Ovary (tissue), 9 donors: ENCODE results near the gene C4orf54. TPM values are rescaled to one million over a fixed set of nuclear protein-coding genes. Genes with fewer than 3 reads are reported as not detected.

ENCODE experiments used
- DNase-seq, 5 donors: peaks; one replicate each; pipeline ENCODE4 v3.0.0-alpha.2; 2019 to 2020
- H3K27ac ChIP-seq, 2 donors: fragments of 200-600 bp; one replicate each; pipeline versions ENCODE4 v1.5.1 to v1.8.0; 2019 to 2022
- H3K27me3 ChIP-seq: fragments of 200-600 bp; one replicate; pipeline ENCODE4 v1.8.0; 2022
- H3K36me3 ChIP-seq: fragments of 200-600 bp; sonication (generic); one replicate; pipeline ENCODE4 v1.5.1; 2019
- H3K4me1 ChIP-seq: one replicate; pipeline ENCODE4 v1.8.1; 2013; ENCODE audit warnings: mild to moderate bottlenecking, moderate library complexity; ENCODE audit not compliant: insufficient read depth
- H3K4me3 ChIP-seq: fragments of 200-600 bp; sonication (generic); one replicate; pipeline ENCODE4 v1.5.1; 2017
- H3K9me3 ChIP-seq, 2 donors: fragments of 200-600 bp in 1 of 2; sonication (generic) in 1 of 2; one replicate each; pipeline versions ENCODE4 v1.5.1 to v1.8.1; 2013 to 2019; ENCODE audit warnings: mild to moderate bottlenecking in 1 of 2, moderate library complexity in 1 of 2
- EP300 ChIP-seq: sonication (generic); formaldehyde crosslinking; IDR thresholded peaks from one replicate; pipeline ENCODE4 v1.6.1; 2017; ENCODE audit warnings: antibody characterized with exemption
- POLR2A ChIP-seq: fragments of 450-650 bp; IDR thresholded peaks from one replicate; pipeline ENCODE4 v1.6.1; 2017; ENCODE audit warnings: antibody characterized with exemption, mild to moderate bottlenecking, moderate library complexity
- WGBS, 3 donors: extraction: QIAGEN DNeasy Blood & Tissue Kit in 1 of 3; methylation state at CpG; one replicate each; pipeline versions ENCODE4 v1.1.5 to v1.1.7; 2013 to 2017; 5-methylcytosine and 5-hydroxymethylcytosine counted together
- intact Hi-C, 4 donors: fragments of 100-400 bp; cut with DNase I; formaldehyde crosslinking; loops; one replicate each; pipeline versions ENCODE4 v1.11.0 to v1.15.1; 2022 to 2023
- polyA plus RNA-seq, 2 donors: library from polyadenylated mRNA; stranded (reverse); fragments of 200-250 nt in 1 of 2; fragments of 350-450 nt in 1 of 2; fragmentation: Illumina TruSeq in 1 of 2; extraction: RNeasy Lipid Tissue Mini Kit (QIAGEN cat#74804) in 1 of 2; gene quantifications; one replicate each; pipeline ENCODE4 v1.2.3, GENCODE V29; 2013 to 2014
- total RNA-seq, 7 donors: library from RNA; depleted of rRNA in 2 of 7; stranded (reverse); fragments of >200 nt in 2 of 7; fragmentation: NEBNext Ultra II Directional in 3 of 7; extraction: Animal tissue kit (Norgen Biotek cat#: 25700) in 3 of 7; gene quantifications; one replicate each; pipeline versions ENCODE4 v1.1.0 to v1.2.4, GENCODE V29; 2016 to 2023
- TF ChIP-seq, protein P1 (sequence below), 3 donors: fragments of 450-650 bp in 2 of 3; fragments of 200-600 bp in 1 of 3; IDR thresholded peaks; one replicate each; pipeline versions ENCODE4 v1.5.1 to v1.8.0; 2016 to 2022; ENCODE audit warnings: antibody characterized with exemption in 3 of 3, mild to moderate bottlenecking in 1 of 3
- donor health status: DM: no; HTN: no; CAD: no; lungs with moderate emphysema.
- donor health status: DM: no; HTN: no; CAD: no.
- donor health status: Bipolar disorder and iron deficiency.
- donor health status: DM: yes; HTN: yes; CAD: no.
- donor health status: DM: no; HTN: no; CAD: no.
- donor health status: DM: yes; HTN: yes; CAD: no.

C4orf54 gene
- total and polyA plus RNA-seq, 9 donors, result 0.05 to 0.15 (median 0.11) TPM; not detected in 2

DNA sequence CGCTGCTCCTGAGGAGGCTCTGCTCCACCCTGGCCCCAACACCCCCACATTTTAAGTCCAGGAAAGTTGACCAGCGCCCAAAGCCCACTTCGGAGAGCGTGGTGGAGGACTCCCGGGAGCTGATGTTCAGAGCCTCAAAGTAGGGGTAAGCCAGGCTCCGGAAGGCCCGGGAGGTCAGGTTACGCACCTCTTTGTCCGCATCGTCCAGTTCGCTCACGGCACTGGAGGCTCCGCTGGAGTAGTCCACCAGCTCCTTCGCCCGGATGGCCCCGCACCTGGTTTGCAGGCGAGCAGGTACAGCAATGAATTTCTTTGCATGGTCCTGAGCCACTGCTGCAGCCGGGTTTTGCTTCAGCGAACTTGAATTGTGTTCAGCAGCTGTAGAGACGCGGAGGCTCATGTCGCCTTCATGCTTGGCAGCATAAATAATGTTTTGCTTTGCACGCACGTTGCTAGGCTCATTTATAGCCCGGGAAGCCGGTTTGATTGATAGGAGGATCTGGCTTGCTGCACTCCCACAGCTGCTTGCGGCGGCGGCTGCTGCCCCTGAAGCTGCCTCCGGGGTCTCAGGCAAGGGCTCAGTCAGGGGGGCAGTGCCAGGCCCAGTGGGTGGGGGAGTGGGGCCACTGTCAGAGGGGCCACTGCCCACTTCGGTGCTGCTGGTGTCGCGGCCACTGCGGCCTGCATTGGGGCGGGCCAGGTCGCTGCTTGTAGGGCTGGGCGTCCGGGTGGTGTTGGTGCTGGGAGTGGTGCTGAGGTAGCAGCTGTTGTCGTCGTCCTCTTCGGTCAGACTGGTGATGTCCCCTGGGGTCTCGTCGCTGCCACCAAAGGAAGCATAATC is 4.8 kb downstream of the C4orf54 start:
- TF ChIP-seq, protein P1, sequence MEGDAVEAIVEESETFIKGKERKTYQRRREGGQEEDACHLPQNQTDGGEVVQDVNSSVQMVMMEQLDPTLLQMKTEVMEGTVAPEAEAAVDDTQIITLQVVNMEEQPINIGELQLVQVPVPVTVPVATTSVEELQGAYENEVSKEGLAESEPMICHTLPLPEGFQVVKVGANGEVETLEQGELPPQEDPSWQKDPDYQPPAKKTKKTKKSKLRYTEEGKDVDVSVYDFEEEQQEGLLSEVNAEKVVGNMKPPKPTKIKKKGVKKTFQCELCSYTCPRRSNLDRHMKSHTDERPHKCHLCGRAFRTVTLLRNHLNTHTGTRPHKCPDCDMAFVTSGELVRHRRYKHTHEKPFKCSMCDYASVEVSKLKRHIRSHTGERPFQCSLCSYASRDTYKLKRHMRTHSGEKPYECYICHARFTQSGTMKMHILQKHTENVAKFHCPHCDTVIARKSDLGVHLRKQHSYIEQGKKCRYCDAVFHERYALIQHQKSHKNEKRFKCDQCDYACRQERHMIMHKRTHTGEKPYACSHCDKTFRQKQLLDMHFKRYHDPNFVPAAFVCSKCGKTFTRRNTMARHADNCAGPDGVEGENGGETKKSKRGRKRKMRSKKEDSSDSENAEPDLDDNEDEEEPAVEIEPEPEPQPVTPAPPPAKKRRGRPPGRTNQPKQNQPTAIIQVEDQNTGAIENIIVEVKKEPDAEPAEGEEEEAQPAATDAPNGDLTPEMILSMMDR (IDR thresholded peaks at IDR 0.05), result no peak
- TF ChIP-seq EP300, result no peak
- TF ChIP-seq POLR2A, result no peak
- peaks cover 14% of the 10 kb centered on the region for H3K4me1 ChIP-seq
- H3K4me3 ChIP-seq, result no peak overlapping the region
- no peaks in the 10 kb centered on the region for H3K27me3 ChIP-seq
- H3K9me3 ChIP-seq, result no peaks in the 10 kb centered on the region
- intact Hi-C loops, result no loop called here
- DNase-seq, result peak in 1 of 5 donors; percentile 29
- WGBS, 3 donors, result 92 to 93% (median 92%) methylated on average over 42 to 43 of the region's 43 CpGs
- H3K36me3 ChIP-seq, result no peaks in the 10 kb centered on the region
- H3K27ac ChIP-seq, result no peak overlapping the region

DNA sequence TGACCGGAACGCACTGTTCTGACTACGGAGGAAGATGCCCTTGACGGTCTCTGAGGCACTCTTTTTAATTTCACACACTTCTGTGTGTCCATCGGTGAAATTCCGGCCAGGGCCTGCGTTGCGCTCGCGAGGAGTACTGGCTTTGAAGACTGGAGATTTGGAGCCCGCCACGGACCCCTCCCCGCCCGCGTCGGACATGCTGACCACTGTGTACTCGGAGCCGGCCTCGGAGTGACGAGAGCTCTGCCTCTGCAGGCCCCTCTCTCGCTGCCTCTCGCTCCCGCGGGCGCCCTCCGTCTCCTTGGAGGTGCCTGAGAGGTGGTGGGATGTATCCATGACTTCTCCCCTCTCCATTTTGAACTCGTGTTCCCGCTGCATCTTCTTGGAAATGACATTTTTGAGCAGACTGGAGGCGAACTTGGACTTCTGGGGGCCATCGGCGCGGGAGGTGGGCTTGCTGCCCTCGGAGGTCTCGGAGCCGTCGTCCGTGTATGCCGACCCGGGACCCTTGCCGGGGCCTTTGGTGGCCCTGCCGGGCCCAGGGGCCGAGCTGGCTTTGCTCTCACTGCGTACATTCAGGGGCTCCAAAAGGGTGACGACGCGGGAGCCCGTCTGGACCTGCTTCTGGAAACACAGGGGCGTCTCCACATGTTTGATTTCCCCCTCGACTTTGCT is 5.7 kb downstream of the C4orf54 start:
- no peaks in the 10 kb centered on the region for H3K27me3 ChIP-seq
- no peak overlapping the region for H3K27ac ChIP-seq
- WGBS, 3 donors, result 97% methylated on average over 49 of the region's 49 CpGs
- no peaks in the 10 kb centered on the region for H3K9me3 ChIP-seq
- DNase-seq, result peak in 1 of 5 donors; percentile 35
- H3K36me3 ChIP-seq, result no peaks in the 10 kb centered on the region
- TF ChIP-seq POLR2A (no peak), EP300 (no peak)
- TF ChIP-seq, protein P1 (IDR thresholded peaks at IDR 0.05), result no peak
- H3K4me3 ChIP-seq, result no peak overlapping the region
- intact Hi-C loops, result no loop called here
- peaks cover 13% of the 10 kb centered on the region for H3K4me1 ChIP-seq

DNA sequence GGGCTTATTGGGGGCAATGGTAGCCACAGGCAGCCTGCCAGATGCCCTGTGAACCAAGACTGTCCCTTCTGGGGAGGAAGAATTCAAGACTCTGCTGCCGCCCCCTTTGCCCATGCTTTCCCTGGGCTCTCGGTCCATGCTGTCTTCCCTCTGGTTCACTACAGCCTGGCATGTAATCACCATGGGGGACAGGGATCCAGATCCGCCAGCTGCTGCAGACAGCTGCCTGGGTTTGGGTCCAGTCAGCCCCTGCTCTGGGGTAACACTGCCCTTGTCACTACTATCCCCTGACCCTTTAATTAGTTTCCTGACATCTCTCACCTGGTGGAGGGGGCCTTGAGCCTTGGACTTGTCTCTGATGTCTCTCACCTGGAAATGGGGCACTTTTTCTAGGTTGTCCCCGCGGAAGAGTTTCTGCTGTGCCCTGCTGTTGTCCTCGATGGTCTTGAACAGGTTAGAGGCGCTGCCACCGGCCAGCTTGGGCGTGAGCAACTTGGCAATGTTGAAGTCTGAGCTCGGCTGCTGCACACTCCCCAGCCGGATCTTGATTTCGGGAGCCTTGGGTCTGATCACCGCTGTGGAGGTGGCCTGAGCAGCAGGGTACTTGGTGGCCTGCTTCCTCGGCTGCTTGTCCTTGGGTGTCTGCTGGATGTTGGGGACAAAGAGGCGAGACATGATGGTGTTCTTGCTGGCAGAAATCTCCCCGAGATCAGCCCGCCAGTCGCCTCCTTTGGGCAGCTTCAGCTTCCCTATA is 6.4 kb downstream of the C4orf54 start:
- Histone ChIP-seq H3K4me3 (no peak overlapping the region), H3K9me3 (no peaks in the 10 kb centered on the region), H3K36me3 (no peaks in the 10 kb centered on the region), H3K27me3 (no peaks in the 10 kb centered on the region), H3K4me1 (peaks cover 15% of the 10 kb centered on the region), H3K27ac (no peak overlapping the region)
- WGBS, 3 donors, result 96 to 97% (median 96%) methylated on average over 18 of the region's 18 CpGs
- intact Hi-C loops, result no loop called here
- no peak for DNase-seq
- no peak for TF ChIP-seq POLR2A

DNA sequence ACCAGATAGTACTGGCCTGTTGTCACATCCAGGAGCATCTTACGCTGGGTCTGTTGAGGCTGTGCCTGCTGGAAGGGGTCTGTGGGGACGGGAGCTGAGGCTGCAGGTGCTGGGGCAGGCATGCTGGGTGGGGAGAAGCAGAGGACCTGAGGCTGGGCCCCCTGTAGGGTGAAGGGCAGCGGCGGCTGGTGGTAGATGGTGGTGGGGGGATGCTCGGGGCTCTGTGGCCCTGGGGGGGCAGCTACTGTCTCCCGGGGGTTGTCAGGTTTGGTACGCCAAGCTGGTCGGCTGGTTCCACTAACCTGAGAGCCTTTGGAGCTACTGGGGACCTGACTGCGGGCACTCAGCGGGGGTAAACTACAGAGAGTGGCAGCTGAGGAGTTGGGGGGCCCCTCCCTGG is 7.8 kb downstream of the C4orf54 start:
- WGBS, 3 donors, result 94 to 96% (median 96%) methylated on average over 9 to 10 of the region's 10 CpGs
- Histone ChIP-seq H3K4me1 (peaks cover 14% of the 10 kb centered on the region), H3K4me3 (no peak overlapping the region), H3K27me3 (no peaks in the 10 kb centered on the region), H3K36me3 (no peaks in the 10 kb centered on the region), H3K9me3 (no peaks in the 10 kb centered on the region), H3K27ac (peak overlapping the region in 1 of 2 donors; percentile 78)
- DNase-seq, result peak in 1 of 5 donors; percentile 28
- TF ChIP-seq POLR2A, result no peak
- no peak for TF ChIP-seq EP300
- TF ChIP-seq, protein P1 (IDR thresholded peaks at IDR 0.05), result no peak
- intact Hi-C loops, result loop anchor here in 1 of 4 donors (10.0 kb wide), 1 partner anchor 85 kb away; the partner anchor contains the start of gene TRMT10A
